ENCODE results near the gene TMEM161A.

The TMEM161A gene

GRCh38 chr19:19171821-19172532, 33.7 kb upstream of the TMEM161A start:
- TF ChIP-seq CTCF (IDR thresholded peaks at IDR 0.05) (no peak), ZFX (IDR thresholded peaks at IDR 0.05; ENCODE audit: borderline replicate concordance) (no peak)
- no peak overlapping the region for H3K27ac ChIP-seq

GRCh38 chr19:19170873-19171672, 32.8 kb upstream of the TMEM161A start:
- TF ChIP-seq CTCF (IDR thresholded peaks at IDR 0.05) (no peak), ZFX (IDR thresholded peaks at IDR 0.05; ENCODE audit: borderline replicate concordance) (no peak)
- H3K27ac ChIP-seq, result no peak overlapping the region

GRCh38 chr19:19170053-19170872, 32.0 kb upstream of the TMEM161A start, which contains the start of gene MEF2B:
MEF2B (minus strand) TSS chr19:19170263; CDS start chr19:19150735, 19,528 bp downstream.
- H3K27ac ChIP-seq, result no peak within 1 kb of the TSS
- TF ChIP-seq ZFX (IDR thresholded peaks at IDR 0.05; ENCODE audit: borderline replicate concordance) (no peak), CTCF (IDR thresholded peaks at IDR 0.05) (no peak)

- no peak overlapping the region for H3K27ac ChIP-seq
- no peak for TF ChIP-seq ZFX (IDR thresholded peaks at IDR 0.05; ENCODE audit: borderline replicate concordance)
- no peak for TF ChIP-seq CTCF (IDR thresholded peaks at IDR 0.05)
Measured at GRCh38 chr19:19169236-19170052, 31.2 kb upstream of the TMEM161A start.

- H3K27ac ChIP-seq, result no peak overlapping the region
Measured at GRCh38 chr19:19167612-19168011, 29.3 kb upstream of the TMEM161A start.

More at GRCh38 chr19:19167612-19168011, 29.3 kb upstream of the TMEM161A start:
- no peak for TF ChIP-seq CTCF (IDR thresholded peaks at IDR 0.05)
- TF ChIP-seq ZFX (IDR thresholded peaks at IDR 0.05; ENCODE audit: borderline replicate concordance), result no peak
